Fibroblast of pulmonary artery (primary cell): ENCODE data around the gene TRAF2.

Experiments used
- DNase-seq: peaks from one replicate; pipeline ENCODE4 v3.0.0-alpha.2; 2010; ENCODE audit warnings: low read depth
- H3K4me3 ChIP-seq: replicated peaks from 2 replicates; pipeline ENCODE4 v1.5.1; 2011; ENCODE audit warnings: low read depth, mild to moderate bottlenecking, control low read depth, low read length, moderate library complexity
- TF ChIP-seq, protein P1 (sequence below): IDR thresholded peaks from 2 replicates; pipeline ENCODE4 v1.5.1; 2011; ENCODE audit warnings: mild to moderate bottlenecking, control low read depth, low read length, inconsistent platforms; ENCODE audit errors: missing control alignments

Gene TRAF2

GRCh38 chr9:136939996-136940525 lies 53.7 kb downstream of the TRAF2 start:
- H3K4me3 ChIP-seq, result no peak overlapping the region
- no peak for DNase-seq
- TF ChIP-seq, protein P1, sequence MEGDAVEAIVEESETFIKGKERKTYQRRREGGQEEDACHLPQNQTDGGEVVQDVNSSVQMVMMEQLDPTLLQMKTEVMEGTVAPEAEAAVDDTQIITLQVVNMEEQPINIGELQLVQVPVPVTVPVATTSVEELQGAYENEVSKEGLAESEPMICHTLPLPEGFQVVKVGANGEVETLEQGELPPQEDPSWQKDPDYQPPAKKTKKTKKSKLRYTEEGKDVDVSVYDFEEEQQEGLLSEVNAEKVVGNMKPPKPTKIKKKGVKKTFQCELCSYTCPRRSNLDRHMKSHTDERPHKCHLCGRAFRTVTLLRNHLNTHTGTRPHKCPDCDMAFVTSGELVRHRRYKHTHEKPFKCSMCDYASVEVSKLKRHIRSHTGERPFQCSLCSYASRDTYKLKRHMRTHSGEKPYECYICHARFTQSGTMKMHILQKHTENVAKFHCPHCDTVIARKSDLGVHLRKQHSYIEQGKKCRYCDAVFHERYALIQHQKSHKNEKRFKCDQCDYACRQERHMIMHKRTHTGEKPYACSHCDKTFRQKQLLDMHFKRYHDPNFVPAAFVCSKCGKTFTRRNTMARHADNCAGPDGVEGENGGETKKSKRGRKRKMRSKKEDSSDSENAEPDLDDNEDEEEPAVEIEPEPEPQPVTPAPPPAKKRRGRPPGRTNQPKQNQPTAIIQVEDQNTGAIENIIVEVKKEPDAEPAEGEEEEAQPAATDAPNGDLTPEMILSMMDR, result no peak

- TF ChIP-seq, protein P1, result no peak
- no peak for DNase-seq
- H3K4me3 ChIP-seq, result no peak overlapping the region
These were observed 54.4 kb downstream of the TRAF2 start for GRCh38 chr9:136940526-136941230.

DNA sequence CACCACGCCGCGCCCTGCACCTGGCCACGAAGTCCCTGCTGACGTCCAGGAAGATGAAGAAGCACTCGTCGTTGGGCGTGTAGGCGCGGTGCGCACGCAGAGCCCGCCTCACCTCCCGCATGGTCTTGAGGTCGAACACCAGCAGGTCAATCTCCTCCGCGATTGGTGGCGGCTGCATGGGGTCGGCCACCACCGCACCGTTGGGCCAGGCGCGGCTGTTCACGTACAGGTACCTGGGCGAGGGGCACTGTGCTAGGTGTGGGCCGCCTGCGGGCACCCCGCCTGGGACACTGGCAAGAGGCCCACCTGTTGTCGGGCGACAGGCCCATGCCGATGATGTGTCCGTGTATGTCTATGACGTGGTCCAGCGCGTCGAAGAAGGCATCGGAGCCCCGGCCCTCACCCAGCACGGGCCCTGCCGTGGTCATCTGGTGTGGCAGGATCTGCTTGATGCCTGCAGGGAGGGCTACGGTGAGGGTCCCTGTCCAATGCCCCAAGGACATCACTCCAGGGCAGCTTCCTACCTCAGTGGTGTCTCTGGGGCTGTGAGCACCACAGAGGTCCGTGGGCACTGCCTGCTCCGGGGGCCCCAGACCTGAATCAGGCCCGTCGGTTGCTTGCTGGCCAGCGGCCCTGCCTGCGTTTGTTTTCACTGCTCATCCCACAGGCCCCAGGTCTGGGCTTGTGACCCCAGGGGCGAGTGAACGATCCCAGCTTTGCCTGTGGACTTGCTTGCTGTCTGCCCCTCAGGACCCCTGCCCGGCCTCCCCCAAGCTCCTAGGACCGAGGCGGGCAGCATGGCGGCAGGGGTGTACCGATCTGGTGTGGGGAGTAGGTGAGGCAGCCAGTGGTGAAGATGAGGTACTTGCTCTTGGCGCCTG lies 55.2 kb downstream of the TRAF2 start:
- no peak overlapping the region for H3K4me3 ChIP-seq
- TF ChIP-seq, protein P1, result no peak
- no peak for DNase-seq

- H3K4me3 ChIP-seq, result no peak overlapping the region
- TF ChIP-seq, protein P1, result no peak
- no peak for DNase-seq
These were observed 56.0 kb downstream of the TRAF2 start for GRCh38 chr9:136942112-136942880.

DNA sequence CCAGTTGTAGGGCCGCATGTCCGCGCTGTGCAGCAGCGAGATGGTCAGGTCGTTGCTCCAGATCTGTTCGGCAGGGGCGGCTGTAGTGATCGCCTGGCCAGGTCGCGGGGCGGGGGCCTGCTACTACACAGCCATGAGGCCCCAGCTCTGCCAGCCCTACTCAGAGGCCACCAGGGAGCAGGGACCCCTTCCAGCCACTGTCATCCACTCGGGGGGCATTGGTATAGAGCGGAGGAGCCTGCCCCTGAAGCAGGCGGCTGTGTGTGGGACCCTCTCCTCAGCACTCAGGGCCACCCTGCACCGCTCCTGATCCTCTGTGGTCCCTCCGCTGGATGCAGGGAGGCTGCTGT lies 56.5 kb downstream of the TRAF2 start:
- H3K4me3 ChIP-seq, result peak overlapping the region; percentile 75
- TF ChIP-seq, protein P1, result no peak
- no peak for DNase-seq

GRCh38 chr9:136943291-136944211 lies 57.2 kb downstream of the TRAF2 start:
- TF ChIP-seq, protein P1, result no peak
- peak overlapping the region; percentile 75 for H3K4me3 ChIP-seq
- DNase-seq, result peak; percentile 22
